Keratinocyte (primary cell): ENCODE data around the gene ASPHD2. TPM values are rescaled to one million over a fixed set of nuclear protein-coding genes. Genes with fewer than 3 reads are reported as not detected.

Experiments
- DNase-seq: peaks from one replicate; pipeline ENCODE4 v3.0.0-alpha.2; 2011; ENCODE audit warnings: low read depth, missing footprints, low spot score
- FAIRE-seq: peaks from 2 replicates; lab custom pipeline; 2011; peaks lifted over from hg19 to GRCh38; lab: Jason Lieb, UNC
- H2AFZ ChIP-seq: 2 replicates; pipeline ENCODE4 v1.6.0; 2012; ENCODE audit warnings: low read length, control low read depth, inconsistent platforms; ENCODE audit not compliant: control insufficient read depth
- H3K27ac ChIP-seq: 2 replicates; pipeline ENCODE4 v1.5.1; 2011; ENCODE audit warnings: low read length; ENCODE audit not compliant: control insufficient read depth, insufficient read depth
- H3K27me3 ChIP-seq: 3 replicates; pipeline ENCODE4 v1.6.0; 2011; ENCODE audit warnings: low read length; ENCODE audit not compliant: control insufficient read depth, insufficient read depth; ENCODE audit errors: extremely low read depth
- H3K36me3 ChIP-seq, 2 experiments: 2 replicates in 1 of 2; 3 replicates in 1 of 2; pipeline ENCODE4 v1.5.1; 2011; ENCODE audit warnings: low read length in 2 of 2, mild to moderate bottlenecking in 1 of 2; ENCODE audit not compliant: control insufficient read depth in 2 of 2, insufficient read depth in 2 of 2; ENCODE audit errors: extremely low read depth in 1 of 2
- H3K4me1 ChIP-seq: 3 replicates; pipeline ENCODE4 v1.5.1; 2011; ENCODE audit warnings: low read length; ENCODE audit not compliant: control insufficient read depth, insufficient read depth; ENCODE audit errors: extremely low read depth
- H3K4me2 ChIP-seq: 3 replicates; pipeline ENCODE4 v1.6.0; 2011; ENCODE audit warnings: low read depth, low read length; ENCODE audit not compliant: control insufficient read depth, insufficient read depth; ENCODE audit errors: extremely low read depth
- H3K4me3 ChIP-seq, 3 experiments: fragments of 200-600 bp in 1 of 3; sonication (generic) in 1 of 3; 2 replicates in 2 of 3; 3 replicates in 1 of 3; pipeline ENCODE4 v1.5.1; 2011 to 2016; ENCODE audit warnings: low read length in 3 of 3, mild to moderate bottlenecking in 3 of 3, control low read depth in 2 of 3, inconsistent platforms in 1 of 3, low read depth in 1 of 3, mixed read lengths in 1 of 3, mixed run types in 1 of 3, moderate library complexity in 1 of 3; ENCODE audit not compliant: control insufficient read depth in 2 of 3, insufficient read depth in 2 of 3; ENCODE audit errors: extremely low read depth in 1 of 3
- H3K79me2 ChIP-seq: 2 replicates; pipeline ENCODE4 v1.6.0; 2012; ENCODE audit warnings: low read length; ENCODE audit not compliant: control insufficient read depth, insufficient read depth
- H3K9ac ChIP-seq: 3 replicates; pipeline ENCODE4 v1.6.0; 2011; ENCODE audit warnings: low read length; ENCODE audit not compliant: control insufficient read depth, insufficient read depth; ENCODE audit errors: extremely low read depth
- H3K9me1 ChIP-seq: 3 replicates; pipeline ENCODE4 v1.6.0; 2011; ENCODE audit warnings: low read length; ENCODE audit not compliant: control insufficient read depth, insufficient read depth; ENCODE audit errors: extremely low read depth
- H3K9me3 ChIP-seq: 2 replicates; pipeline ENCODE4 v1.5.1; 2012; ENCODE audit warnings: low read depth, low read length; ENCODE audit not compliant: control insufficient read depth
- H4K20me1 ChIP-seq: 3 replicates; pipeline ENCODE4 v1.6.0; 2011; ENCODE audit warnings: low read length; ENCODE audit not compliant: control insufficient read depth, insufficient read depth; ENCODE audit errors: extremely low read depth
- EZH2 ChIP-seq: IDR thresholded peaks from one replicate; pipeline ENCODE4 v1.6.1; 2012; ENCODE audit warnings: inconsistent platforms, mild to moderate bottlenecking, low read length, moderate library complexity
- dilution Hi-C: fragments of 300-500 bp; cut with MboI; formaldehyde crosslinking; loops from one replicate; pipeline ENCODE4 v1.7.0; 2020; ENCODE audit warnings: low sequenced_read_pairs; ENCODE audit not compliant: extremely low pct_ligation_motif_present
- polyA plus RNA-seq, 5 experiments: library from polyadenylated mRNA; depleted of rRNA in 3 of 5; stranded (reverse) in 3 of 5; stranded (forward) in 1 of 5; unstranded in 1 of 5; fragments of >200 nt; gene quantifications; 1 replicate in 1 of 5; 2 replicates in 3 of 5; 3 replicates in 1 of 5; pipeline versions ENCODE4 v1.2.1 to v1.2.3, GENCODE V29; 2011 to 2012; ENCODE audit warnings: missing spikeins in 2 of 5, low read depth in 1 of 5, low replicate concordance in 1 of 5
- TF ChIP-seq, protein P1 (sequence below), 3 experiments: IDR thresholded peaks in 1 of 3; conservative IDR thresholded peaks in 1 of 3; optimal IDR thresholded peaks in 1 of 3; 2 replicates in 2 of 3; 3 replicates in 1 of 3; pipeline versions ENCODE3 to v1.5.1; 2011; ENCODE audit warnings: low read length in 3 of 3, mild to moderate bottlenecking in 3 of 3, moderate library complexity in 2 of 3, control low read depth in 1 of 3, inconsistent platforms in 1 of 3; ENCODE audit not compliant: insufficient read depth in 2 of 3; ENCODE audit errors: extremely low read depth in 1 of 3

ASPHD2 gene
- polyA plus RNA-seq, 1 donor (not counting 4 experiments of a cell fraction or from before 2014, with no cell fraction given): 3.5 TPM

GRCh38 chr22:26385164-26385563 is 43.9 kb upstream of the ASPHD2 start:
- Histone ChIP-seq H3K9me1 (no peaks in the 10 kb centered on the region), H4K20me1 (no peaks in the 10 kb centered on the region), H2AFZ (no peak overlapping the region), H3K27me3 (peaks cover 13% of the 10 kb centered on the region), H3K4me3 (no peak overlapping the region), H3K4me1 (no peaks in the 10 kb centered on the region), H3K36me3 (no peaks in the 10 kb centered on the region), H3K27ac (no peak overlapping the region), H3K4me2 (no peak overlapping the region), H3K9ac (no peak overlapping the region), H3K9me3 (no peaks in the 10 kb centered on the region), H3K79me2 (no peaks in the 10 kb centered on the region)
- no peak for FAIRE-seq
- DNase-seq: no peak
- dilution Hi-C loops: no loop called here
- no peak for TF ChIP-seq EZH2
- TF ChIP-seq, protein P1, sequence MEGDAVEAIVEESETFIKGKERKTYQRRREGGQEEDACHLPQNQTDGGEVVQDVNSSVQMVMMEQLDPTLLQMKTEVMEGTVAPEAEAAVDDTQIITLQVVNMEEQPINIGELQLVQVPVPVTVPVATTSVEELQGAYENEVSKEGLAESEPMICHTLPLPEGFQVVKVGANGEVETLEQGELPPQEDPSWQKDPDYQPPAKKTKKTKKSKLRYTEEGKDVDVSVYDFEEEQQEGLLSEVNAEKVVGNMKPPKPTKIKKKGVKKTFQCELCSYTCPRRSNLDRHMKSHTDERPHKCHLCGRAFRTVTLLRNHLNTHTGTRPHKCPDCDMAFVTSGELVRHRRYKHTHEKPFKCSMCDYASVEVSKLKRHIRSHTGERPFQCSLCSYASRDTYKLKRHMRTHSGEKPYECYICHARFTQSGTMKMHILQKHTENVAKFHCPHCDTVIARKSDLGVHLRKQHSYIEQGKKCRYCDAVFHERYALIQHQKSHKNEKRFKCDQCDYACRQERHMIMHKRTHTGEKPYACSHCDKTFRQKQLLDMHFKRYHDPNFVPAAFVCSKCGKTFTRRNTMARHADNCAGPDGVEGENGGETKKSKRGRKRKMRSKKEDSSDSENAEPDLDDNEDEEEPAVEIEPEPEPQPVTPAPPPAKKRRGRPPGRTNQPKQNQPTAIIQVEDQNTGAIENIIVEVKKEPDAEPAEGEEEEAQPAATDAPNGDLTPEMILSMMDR (optimal IDR thresholded peaks at IDR 0.05 in 1 of 3, IDR thresholded peaks at IDR 0.05 in 1 of 3, conservative IDR thresholded peaks at IDR 0.05 in 1 of 3; ENCODE audit: extremely low read depth in 1 of 3, insufficient read depth in 2 of 3, low read length in 3 of 3): no peak

- no peak for DNase-seq
- H2AFZ ChIP-seq: no peak overlapping the region
- dilution Hi-C loops: no loop called here
- no peaks in the 10 kb centered on the region for H3K9me1 ChIP-seq
- H4K20me1 ChIP-seq: no peaks in the 10 kb centered on the region
- no peaks in the 10 kb centered on the region for H3K79me2 ChIP-seq
- FAIRE-seq: no peak
- TF ChIP-seq, protein P1 (optimal IDR thresholded peaks at IDR 0.05 in 1 of 3, IDR thresholded peaks at IDR 0.05 in 1 of 3, conservative IDR thresholded peaks at IDR 0.05 in 1 of 3; ENCODE audit: extremely low read depth in 1 of 3, insufficient read depth in 2 of 3, low read length in 3 of 3): no peak
- TF ChIP-seq EZH2: no peak
- H3K4me2 ChIP-seq: no peak overlapping the region
- H3K27ac ChIP-seq: no peak overlapping the region
- no peaks in the 10 kb centered on the region for H3K9me3 ChIP-seq
- H3K9ac ChIP-seq: no peak overlapping the region
- no peak overlapping the region for H3K4me3 ChIP-seq
- H3K27me3 ChIP-seq: peaks cover 12% of the 10 kb centered on the region
- no peaks in the 10 kb centered on the region for H3K4me1 ChIP-seq
- no peaks in the 10 kb centered on the region for H3K36me3 ChIP-seq
Measured at GRCh38 chr22:26389125-26389524, 39.9 kb upstream of the ASPHD2 start.
